ENCODE data around the gene C17orf107.

Gene C17orf107

DNA sequence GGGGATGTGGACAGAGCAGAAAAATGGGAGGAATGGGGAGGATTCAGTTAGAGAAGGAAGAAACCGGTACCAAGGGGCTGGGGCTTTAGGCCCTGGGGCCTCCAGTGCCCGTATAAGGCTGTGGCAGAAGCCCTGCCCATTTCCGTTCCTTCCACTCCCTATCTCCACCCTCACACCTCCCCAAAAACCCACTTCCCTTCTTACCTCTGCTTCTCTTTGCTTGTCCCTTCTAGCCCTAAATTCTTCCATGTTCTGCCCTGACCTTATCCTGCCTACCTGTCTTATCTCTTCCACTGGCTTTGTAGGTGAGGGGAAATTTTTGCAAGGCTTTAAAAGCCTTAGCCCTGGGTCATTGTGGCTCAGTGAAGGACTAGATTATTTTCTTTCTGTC is 44.8 kb downstream of the C17orf107 start:
- peak overlapping the region; percentile 100 for H3K27ac ChIP-seq
- TF ChIP-seq ZFX (IDR thresholded peaks at IDR 0.05; ENCODE audit: borderline replicate concordance) = no peak
- TF ChIP-seq, protein P1, sequence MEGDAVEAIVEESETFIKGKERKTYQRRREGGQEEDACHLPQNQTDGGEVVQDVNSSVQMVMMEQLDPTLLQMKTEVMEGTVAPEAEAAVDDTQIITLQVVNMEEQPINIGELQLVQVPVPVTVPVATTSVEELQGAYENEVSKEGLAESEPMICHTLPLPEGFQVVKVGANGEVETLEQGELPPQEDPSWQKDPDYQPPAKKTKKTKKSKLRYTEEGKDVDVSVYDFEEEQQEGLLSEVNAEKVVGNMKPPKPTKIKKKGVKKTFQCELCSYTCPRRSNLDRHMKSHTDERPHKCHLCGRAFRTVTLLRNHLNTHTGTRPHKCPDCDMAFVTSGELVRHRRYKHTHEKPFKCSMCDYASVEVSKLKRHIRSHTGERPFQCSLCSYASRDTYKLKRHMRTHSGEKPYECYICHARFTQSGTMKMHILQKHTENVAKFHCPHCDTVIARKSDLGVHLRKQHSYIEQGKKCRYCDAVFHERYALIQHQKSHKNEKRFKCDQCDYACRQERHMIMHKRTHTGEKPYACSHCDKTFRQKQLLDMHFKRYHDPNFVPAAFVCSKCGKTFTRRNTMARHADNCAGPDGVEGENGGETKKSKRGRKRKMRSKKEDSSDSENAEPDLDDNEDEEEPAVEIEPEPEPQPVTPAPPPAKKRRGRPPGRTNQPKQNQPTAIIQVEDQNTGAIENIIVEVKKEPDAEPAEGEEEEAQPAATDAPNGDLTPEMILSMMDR (IDR thresholded peaks at IDR 0.05) = no peak

DNA sequence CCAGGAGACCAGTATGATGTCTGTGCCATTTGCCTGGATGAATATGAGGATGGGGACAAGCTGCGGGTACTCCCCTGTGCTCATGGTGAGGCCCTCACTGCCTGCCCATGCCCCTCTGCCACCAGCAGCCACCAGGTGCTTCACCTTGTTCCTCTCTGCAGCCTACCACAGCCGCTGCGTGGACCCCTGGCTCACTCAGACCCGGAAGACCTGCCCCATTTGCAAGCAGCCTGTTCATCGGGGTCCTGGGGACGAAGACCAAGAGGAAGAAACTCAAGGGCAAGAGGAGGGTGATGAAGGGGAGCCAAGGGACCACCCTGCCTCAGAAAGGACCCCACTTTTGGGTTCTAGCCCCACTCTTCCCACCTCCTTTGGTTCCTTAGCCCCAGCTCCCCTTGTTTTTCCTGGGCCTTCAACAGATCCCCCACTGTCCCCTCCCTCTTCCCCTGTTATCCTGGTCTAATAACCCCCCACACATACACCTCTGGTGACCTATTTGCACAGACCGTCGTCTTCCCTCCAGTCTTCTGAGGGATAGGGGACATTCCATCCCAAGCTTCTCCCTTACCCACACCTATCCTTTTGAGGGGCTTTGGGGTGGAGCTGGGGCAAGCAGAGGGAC is 45.3 kb downstream of the C17orf107 start:
- TF ChIP-seq, protein P1 (IDR thresholded peaks at IDR 0.05) = no peak
- no peak for TF ChIP-seq ZFX (IDR thresholded peaks at IDR 0.05; ENCODE audit: borderline replicate concordance)
- peak overlapping the region; percentile 100 for H3K27ac ChIP-seq

DNA sequence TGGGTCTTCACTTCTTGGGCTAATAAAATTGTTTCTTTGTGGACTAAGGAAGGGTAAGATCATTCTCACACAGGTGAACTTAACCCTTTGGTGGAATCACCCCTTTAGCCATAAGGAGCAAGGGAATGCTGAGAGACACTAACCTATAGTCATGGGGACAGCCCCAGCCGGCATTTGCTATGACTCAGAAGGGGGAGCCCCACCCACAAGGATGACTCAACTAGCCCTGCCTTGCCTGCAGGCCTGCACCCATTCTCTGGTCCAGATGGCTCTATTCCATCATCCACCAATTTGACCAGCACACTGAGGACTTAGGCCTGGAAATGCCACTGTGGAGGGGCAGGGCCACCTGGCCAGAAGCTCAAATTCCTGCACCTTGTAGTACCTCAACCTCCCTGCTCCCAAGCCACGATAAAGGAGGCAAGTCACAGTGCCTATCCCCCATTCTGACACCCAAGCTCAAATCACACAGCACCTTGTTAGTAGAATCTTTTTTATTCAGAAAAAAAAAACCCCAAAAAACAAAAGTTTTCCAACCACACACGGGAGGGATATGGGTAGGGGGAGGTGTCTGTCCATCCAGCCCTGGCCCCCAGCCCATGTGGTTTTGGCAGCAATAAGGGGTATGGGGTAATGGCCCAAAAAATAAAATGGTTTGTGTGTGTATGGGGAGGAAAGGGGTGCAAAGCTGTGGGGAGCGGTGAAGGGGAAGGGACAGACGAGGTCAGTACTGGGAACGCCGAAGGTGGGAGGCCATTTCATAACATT is 46.0 kb downstream of the C17orf107 start:
- H3K27ac ChIP-seq = peak overlapping the region; percentile 100
- TF ChIP-seq, protein P1 (IDR thresholded peaks at IDR 0.05) = no peak
- no peak for TF ChIP-seq ZFX (IDR thresholded peaks at IDR 0.05; ENCODE audit: borderline replicate concordance)

DNA sequence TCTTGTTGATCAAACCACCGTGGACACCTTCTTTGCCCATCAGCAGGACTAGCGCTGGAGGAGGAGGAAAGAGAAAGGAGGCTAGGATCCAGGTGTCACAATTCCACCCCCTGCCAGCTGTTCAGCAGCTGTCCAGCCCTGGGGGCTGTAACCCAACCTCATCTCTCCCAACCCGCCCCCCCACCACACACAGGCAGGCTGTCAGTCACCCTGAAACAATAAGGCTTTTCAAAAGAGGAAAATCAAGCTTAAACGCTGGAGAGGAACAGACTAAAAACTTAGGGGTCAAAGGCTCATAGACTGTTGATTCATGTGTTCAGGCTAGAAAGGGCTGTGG is 46.6 kb downstream of the C17orf107 start:
- peak overlapping the region; percentile 100 for H3K27ac ChIP-seq
- TF ChIP-seq ZFX (IDR thresholded peaks at IDR 0.05; ENCODE audit: borderline replicate concordance) = no peak
- TF ChIP-seq, protein P1 (IDR thresholded peaks at IDR 0.05) = no peak

DNA sequence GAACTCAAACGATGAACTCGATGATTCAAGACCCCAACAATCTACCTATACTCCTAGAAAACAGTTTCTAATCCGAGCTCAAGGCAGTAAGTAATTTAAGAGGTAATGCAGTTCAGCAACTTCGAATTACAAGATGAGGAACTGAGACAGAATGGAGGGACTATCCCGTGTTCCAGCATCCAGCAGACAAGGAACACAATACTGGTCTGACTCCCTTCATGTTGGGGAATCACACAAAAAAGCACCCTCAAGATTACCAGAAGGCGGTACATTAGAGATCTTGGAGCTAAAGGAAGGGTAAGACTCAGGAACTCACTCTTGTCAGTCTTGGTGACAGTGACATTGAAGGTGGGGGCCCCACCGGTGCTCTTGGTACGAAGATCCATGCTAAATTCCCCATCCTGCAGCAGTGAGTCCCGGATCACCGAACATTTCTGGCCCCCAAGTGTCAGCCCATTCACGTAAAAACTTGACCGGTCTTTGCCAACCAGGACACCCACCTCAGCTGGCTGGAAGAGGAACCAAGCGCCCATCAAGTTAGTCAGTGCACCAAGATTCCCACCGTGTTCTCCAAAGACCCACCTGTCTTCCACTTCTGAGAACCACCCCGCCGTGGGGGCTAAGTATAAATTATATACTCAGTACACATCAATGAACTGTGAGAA is 47.1 kb downstream of the C17orf107 start:
- TF ChIP-seq ZFX (IDR thresholded peaks at IDR 0.05; ENCODE audit: borderline replicate concordance) = no peak
- TF ChIP-seq, protein P1 (IDR thresholded peaks at IDR 0.05) = no peak
- peak overlapping the region; percentile 100 for H3K27ac ChIP-seq

DNA sequence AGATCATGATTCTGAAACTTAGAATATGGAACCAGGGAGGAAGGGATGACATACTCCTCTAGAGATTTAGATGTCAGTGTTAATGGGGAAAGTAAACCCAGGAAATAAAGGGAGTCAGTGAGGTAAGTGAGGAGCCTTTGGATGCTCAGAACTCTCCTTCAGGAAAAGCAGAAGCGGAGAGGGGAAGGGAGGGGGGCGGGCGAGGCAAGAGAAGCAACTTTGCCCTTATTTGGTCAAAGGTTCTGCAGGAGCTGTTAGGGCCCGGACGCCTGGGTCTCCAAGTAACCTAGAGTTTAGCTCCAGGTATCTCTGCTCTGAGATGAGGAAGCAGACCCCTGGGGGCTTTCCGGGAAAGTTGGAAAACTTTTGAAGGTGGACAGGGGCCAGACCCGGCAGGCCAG is 47.7 kb downstream of the C17orf107 start:
- no peak for TF ChIP-seq ZFX (IDR thresholded peaks at IDR 0.05; ENCODE audit: borderline replicate concordance)
- TF ChIP-seq, protein P1 (IDR thresholded peaks at IDR 0.05) = no peak
- H3K27ac ChIP-seq = peak overlapping the region; percentile 100

Data from 22Rv1 (cell line).